Hepatocyte (in vitro differentiated cells): ENCODE measurements around the gene TCERG1. TPM values are rescaled to one million over a fixed set of nuclear protein-coding genes. Genes with fewer than 3 reads are reported as not detected.

Experiments
- DNase-seq: peaks from one replicate; pipeline ENCODE4 v3.0.0-alpha.2; 2016; ENCODE audit warnings: low spot score
- H2AFZ ChIP-seq: fragments of 200-600 bp; sonication (generic); 2 replicates; pipeline ENCODE4 v1.6.0; 2016; ENCODE audit warnings: antibody characterized with exemption, mild to moderate bottlenecking
- H3K27ac ChIP-seq: fragments of 200-600 bp; sonication (generic); 2 replicates; pipeline ENCODE4 v1.5.1; 2016; ENCODE audit warnings: mild to moderate bottlenecking
- H3K27me3 ChIP-seq: fragments of 200-600 bp; sonication (generic); 2 replicates; pipeline ENCODE4 v1.6.1; 2016
- H3K36me3 ChIP-seq: fragments of 200-600 bp; sonication (generic); replicated peaks from 2 replicates; pipeline ENCODE4 v1.5.1; 2016; ENCODE audit warnings: low read depth; ENCODE audit not compliant: insufficient read depth
- H3K4me1 ChIP-seq: fragments of 200-600 bp; sonication (generic); 2 replicates; pipeline ENCODE4 v1.5.1; 2016; ENCODE audit warnings: mild to moderate bottlenecking, moderate library complexity; ENCODE audit not compliant: insufficient read depth
- H3K4me2 ChIP-seq: fragments of 200-600 bp; sonication (generic); 2 replicates; pipeline ENCODE4 v1.6.0; 2016
- H3K4me3 ChIP-seq: fragments of 200-600 bp; sonication (generic); 2 replicates; pipeline ENCODE4 v1.5.1; 2016; ENCODE audit warnings: mild to moderate bottlenecking
- H3K79me2 ChIP-seq: fragments of 200-600 bp; sonication (generic); 2 replicates; pipeline ENCODE4 v1.6.0; 2017; ENCODE audit warnings: mild to moderate bottlenecking
- H3K9me2 ChIP-seq: fragments of 200-600 bp; sonication (generic); replicated peaks from 2 replicates; pipeline ENCODE4 v1.6.0; 2017; ENCODE audit warnings: mild to moderate bottlenecking; ENCODE audit not compliant: insufficient read depth
- H3K9me3 ChIP-seq: fragments of 200-600 bp; sonication (generic); 2 replicates; pipeline ENCODE4 v1.5.1; 2016; ENCODE audit warnings: low read depth, mild to moderate bottlenecking
- H4K20me1 ChIP-seq: fragments of 200-600 bp; sonication (generic); 2 replicates; pipeline ENCODE4 v1.6.0; 2016; ENCODE audit warnings: mild to moderate bottlenecking; ENCODE audit not compliant: insufficient read depth, poor library complexity, severe bottlenecking
- CTCF ChIP-seq: fragments of 200-600 bp; sonication (generic); IDR thresholded peaks from 2 replicates; pipeline ENCODE4 v1.5.1; 2016; ENCODE audit warnings: antibody characterized with exemption, mild to moderate bottlenecking; ENCODE audit not compliant: poor library complexity
- EZH2 ChIP-seq: fragments of 200-600 bp; sonication (generic); IDR thresholded peaks from 2 replicates; pipeline ENCODE4 v1.6.1; 2016; ENCODE audit warnings: antibody characterized with exemption, mild to moderate bottlenecking, borderline replicate concordance
- EZH2phosphoT487 ChIP-seq: fragments of 200-600 bp; sonication (generic); IDR thresholded peaks from one replicate; pipeline ENCODE4 v1.6.1; 2018; ENCODE audit warnings: antibody characterized with exemption, mild to moderate bottlenecking, low read depth, moderate library complexity; ENCODE audit not compliant: unreplicated experiment, severe bottlenecking
- WGBS: methylation state at CpG from one replicate; pipeline ENCODE4 v1.1.6; 2016; ENCODE audit warnings: low lambda C conversion rate; ENCODE audit errors: missing lambda C conversion rate; 5-methylcytosine and 5-hydroxymethylcytosine counted together
- polyA plus RNA-seq: library from polyadenylated mRNA; unstranded; fragments of >200 nt; fragmentation: Nextera tagmentation; extraction: Ambion mirVana; gene quantifications from 2 replicates; pipeline ENCODE4 v1.2.1, GENCODE V29; 2016
- total RNA-seq: library from RNA; depleted of rRNA; stranded (reverse); fragments of >200 nt; gene quantifications from 2 replicates; pipeline ENCODE4 v1.2.3, GENCODE V29; 2014

Gene TCERG1
- total and polyA plus RNA-seq, 2 experiments from 2014 or later = 49.3 to 68.1 TPM

GRCh38 chr5:146466521-146467349, 19.6 kb downstream of the TCERG1 start:
- Histone ChIP-seq H3K36me3 (peaks cover 7% of the 10 kb centered on the region), H3K79me2 (peaks cover 27% of the 10 kb centered on the region), H3K9me3 (no peaks in the 10 kb centered on the region), H3K9me2 (no peaks in the 10 kb centered on the region), H3K4me2 (no peak overlapping the region), H3K4me1 (no peaks in the 10 kb centered on the region), H3K4me3 (no peak overlapping the region), H3K27ac (no peak overlapping the region), H4K20me1 (peaks cover 14% of the 10 kb centered on the region), H3K27me3 (no peaks in the 10 kb centered on the region), H2AFZ (no peak overlapping the region)
- WGBS = 62% methylated on average over 3 of the region's 3 CpGs
- TF ChIP-seq EZH2 = no peak
- TF ChIP-seq EZH2phosphoT487 = no peak
- TF ChIP-seq CTCF = peak; percentile 58
- DNase-seq = no peak

DNA sequence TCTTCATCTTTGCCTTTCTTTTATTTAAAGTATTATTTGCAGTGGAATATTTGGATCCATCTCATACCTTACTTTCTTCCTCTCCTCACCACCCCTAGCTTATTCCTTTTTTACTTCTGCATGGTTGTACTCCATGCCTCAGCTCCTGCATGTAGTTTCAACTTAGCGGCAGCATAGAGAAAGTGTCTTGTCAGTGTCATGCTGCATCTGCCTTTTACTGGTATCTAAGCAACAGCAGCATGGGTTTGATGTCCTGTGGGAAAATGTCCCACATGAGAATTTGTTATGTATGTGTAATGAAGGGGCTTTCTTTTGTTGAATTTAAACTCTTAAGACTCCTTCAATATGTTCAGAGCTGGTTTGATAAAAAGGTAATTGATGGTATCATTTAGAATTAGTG, 20.6 kb downstream of the TCERG1 start:
- peaks cover 24% of the 10 kb centered on the region for H3K79me2 ChIP-seq
- peaks cover 10% of the 10 kb centered on the region for H4K20me1 ChIP-seq
- WGBS = 96% methylated on average over 1 of the region's 1 CpG

GRCh38 chr5:146474065-146474464, 26.9 kb downstream of the TCERG1 start:
- Histone ChIP-seq H3K4me3 (no peak overlapping the region), H3K36me3 (peaks cover 7% of the 10 kb centered on the region), H3K27ac (no peak overlapping the region), H3K27me3 (no peaks in the 10 kb centered on the region), H4K20me1 (peaks cover 2% of the 10 kb centered on the region), H3K4me2 (no peak overlapping the region), H3K9me2 (no peaks in the 10 kb centered on the region), H3K4me1 (no peaks in the 10 kb centered on the region), H3K79me2 (peaks cover 14% of the 10 kb centered on the region), H3K9me3 (no peaks in the 10 kb centered on the region), H2AFZ (no peak overlapping the region)
- no peak for TF ChIP-seq EZH2
- TF ChIP-seq CTCF = no peak
- no peak for TF ChIP-seq EZH2phosphoT487
- no peak for DNase-seq
- 100% methylated on average over 1 of the region's 1 CpG for WGBS

More for the DNA sequence above, 20.6 kb downstream of the TCERG1 start:
- Histone ChIP-seq H3K27me3 (no peaks in the 10 kb centered on the region), H2AFZ (no peak overlapping the region), H3K4me1 (no peaks in the 10 kb centered on the region), H3K9me2 (no peaks in the 10 kb centered on the region), H3K27ac (no peak overlapping the region), H3K4me2 (no peak overlapping the region), H3K4me3 (no peak overlapping the region), H3K9me3 (no peaks in the 10 kb centered on the region), H3K36me3 (peaks cover 7% of the 10 kb centered on the region)
- no peak for TF ChIP-seq EZH2
- TF ChIP-seq EZH2phosphoT487 = no peak
- no peak for TF ChIP-seq CTCF
- DNase-seq = no peak
